Loucy (cell line): Measurements from ENCODE around the gene RNF224.

Experiments
- CTCF ChIP-seq: fragments of 200-600 bp; sonication (generic); conservative IDR thresholded peaks from 2 replicates; pipeline ENCODE4 v1.5.1; 2014; ENCODE audit warnings: mild to moderate bottlenecking, antibody characterized with exemption, low read length
- EZH2phosphoT487 ChIP-seq: fragments of 200-600 bp; IDR thresholded peaks from 2 replicates; pipeline ENCODE4 v1.6.1; 2018; ENCODE audit warnings: antibody characterized with exemption, mild to moderate bottlenecking, moderate library complexity, borderline replicate concordance

GRCh38 chr9:137256362-137256761 is 29.1 kb downstream of the RNF224 start:
- TF ChIP-seq EZH2phosphoT487 (no peak), CTCF (no peak)
